Left cardiac atrium (tissue), 4 donors: Measurements from ENCODE around the gene SALL2. TPM values are rescaled to one million over a fixed set of nuclear protein-coding genes. Genes with fewer than 3 reads are reported as not detected.

Experiments used
- ATAC-seq, 2 donors: fragments of 200-7000 bp; cut with Tn5 transposase; one replicate each; pipeline ENCODE4 v1.9.1; 2020; ENCODE audit warnings: mild to moderate bottlenecking in 2 of 2, moderate library complexity in 2 of 2
- DNase-seq: peaks from one replicate; pipeline ENCODE4 v3.0.0-alpha.2; 2020
- intact Hi-C, 2 donors: fragments of 100-400 bp; cut with DNase I; formaldehyde crosslinking; loops; one replicate each; pipeline versions ENCODE4 v1.14.1 to v1.15.1; 2022 to 2023
- total RNA-seq, 2 donors: library from RNA; stranded (reverse); fragmentation: NEBNext Ultra II Directional; extraction: Animal tissue kit (Norgen Biotek cat#: 25700); gene quantifications; one replicate each; pipeline ENCODE4 v1.2.1, GENCODE V29; 2021
- donor health status: DM: no; HTN: yes; CAD: no.
- donor health status: DM: no; HTN: yes; CAD: no; lungs with severe emphysema.
- donor health status: DM: yes; HTN: yes; CAD: no.
- donor health status: Dilated cardiomyopathy.

SALL2 gene
- total RNA-seq, 2 donors from 2014 or later, result 3.3 to 5.9 TPM

- ATAC-seq, result no peak
- intact Hi-C loops, result no loop called here
- no peak for DNase-seq
Observed at GRCh38 chr14:21529515-21529914, 3.4 kb upstream of the SALL2 start.

- intact Hi-C loops, result no loop called here
- ATAC-seq (no peak), DNase-seq (no peak)
Observed at GRCh38 chr14:21528381-21529348, 2.5 kb upstream of the SALL2 start.

- ATAC-seq (no peak), DNase-seq (no peak)
- intact Hi-C loops, result no loop called here
Observed at GRCh38 chr14:21527318-21527679, 1.2 kb upstream of the SALL2 start.

DNA sequence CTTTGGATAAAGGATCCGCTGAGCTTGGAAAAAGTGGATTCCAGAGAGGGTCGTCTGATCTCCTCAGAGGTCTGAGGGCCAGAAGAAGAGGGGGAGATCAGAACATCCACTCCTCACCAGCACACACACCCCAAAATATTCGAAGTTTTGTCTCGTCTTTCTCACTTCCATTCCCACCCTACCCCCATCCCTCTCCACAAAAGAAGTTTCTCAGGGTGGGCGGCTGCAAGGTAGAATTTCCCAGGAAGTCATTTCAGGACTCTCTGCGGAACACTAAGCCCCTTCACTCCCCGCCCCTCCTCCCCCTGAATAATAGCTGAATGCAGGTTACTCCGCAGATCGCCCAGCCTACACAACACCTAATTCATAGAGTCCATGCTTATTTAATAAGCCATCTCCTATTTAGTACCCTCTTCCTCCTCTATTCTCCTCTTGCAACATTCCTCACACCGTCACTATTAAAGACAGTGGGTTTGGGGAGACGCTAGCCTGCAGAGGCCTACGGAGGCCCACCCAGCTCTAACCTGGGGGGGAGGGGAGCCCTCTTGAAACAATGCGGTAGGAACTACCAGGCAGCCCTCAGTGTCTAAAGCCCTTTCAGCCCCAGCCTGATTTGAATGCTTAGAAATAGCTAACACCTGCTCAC is 649 bp upstream of the SALL2 start:
- intact Hi-C loops, result no loop called here
- ATAC-seq, result peak in 1 of 2 donors; percentile 7

DNA sequence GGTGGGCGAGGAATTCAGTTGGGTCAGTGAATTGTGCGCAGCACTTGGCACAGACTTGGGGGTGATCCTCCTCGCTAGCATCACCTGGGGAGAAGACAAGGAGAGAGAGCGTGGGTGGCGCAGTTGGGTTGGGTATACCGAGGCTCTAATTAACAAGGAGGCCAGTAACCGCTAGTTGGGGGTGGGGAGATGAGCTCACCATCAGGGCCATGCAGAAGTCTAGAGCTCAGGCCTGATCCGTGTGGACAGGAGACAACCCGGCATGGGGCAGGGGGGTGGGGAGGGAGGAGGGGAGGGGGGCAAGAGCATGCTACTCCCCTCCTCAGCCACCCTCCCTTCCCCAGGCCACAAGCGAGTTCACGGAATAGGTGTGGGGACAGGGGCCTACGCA is 580 bp downstream of the SALL2 start:
- peak; percentile 32 for DNase-seq
- ATAC-seq, result peak; percentile 51 to 71
- intact Hi-C loops, result no loop called here

More for the DNA sequence above, 649 bp upstream of the SALL2 start:
- no peak for DNase-seq

DNA sequence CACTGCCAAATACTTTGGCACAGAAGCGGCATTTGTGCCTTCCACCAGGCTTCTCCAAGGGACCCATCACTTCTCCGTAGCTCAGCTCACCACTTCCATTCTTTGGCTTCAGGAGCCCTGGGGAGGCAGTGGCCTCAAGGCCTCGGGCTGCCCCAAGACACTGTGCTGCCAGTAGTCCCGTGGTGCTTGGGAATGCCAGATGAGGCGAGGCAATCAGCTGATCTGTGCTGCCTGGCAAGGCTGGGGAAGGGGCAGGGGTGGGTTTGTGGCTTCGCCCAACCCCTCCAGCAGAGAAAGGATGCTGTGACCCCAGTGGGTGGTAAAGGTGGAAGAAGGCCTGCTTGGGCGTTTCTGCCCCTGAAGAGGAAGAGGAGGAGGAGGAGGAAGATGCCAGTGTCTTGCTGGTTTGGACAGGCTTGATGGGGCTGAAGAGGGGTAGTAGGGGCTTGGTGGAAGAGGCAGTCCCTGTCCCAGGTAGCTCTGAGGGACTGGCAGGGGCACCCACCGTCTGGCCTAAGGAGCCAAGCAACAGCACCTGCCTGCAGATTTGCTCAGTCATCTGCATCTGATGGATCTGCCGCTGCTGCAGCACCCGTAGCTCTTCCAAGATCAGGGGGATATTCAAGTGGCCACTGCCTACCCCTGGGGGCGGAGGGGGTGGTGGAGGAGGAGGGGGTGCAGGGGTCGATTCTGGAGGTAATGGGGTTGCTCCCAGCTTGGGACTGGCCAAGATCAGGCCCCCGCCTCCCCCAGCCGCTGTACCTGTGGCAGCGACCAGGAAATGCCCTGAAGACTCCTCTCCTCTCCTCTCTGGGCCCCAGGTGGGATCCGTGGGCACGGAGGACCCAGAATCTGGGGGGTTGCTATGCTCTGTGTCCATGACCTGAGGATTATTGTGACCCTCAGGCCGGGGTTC is 1.3 kb downstream of the SALL2 start:
- intact Hi-C loops, result no loop called here
- no peak for ATAC-seq
- DNase-seq, result no peak

DNA sequence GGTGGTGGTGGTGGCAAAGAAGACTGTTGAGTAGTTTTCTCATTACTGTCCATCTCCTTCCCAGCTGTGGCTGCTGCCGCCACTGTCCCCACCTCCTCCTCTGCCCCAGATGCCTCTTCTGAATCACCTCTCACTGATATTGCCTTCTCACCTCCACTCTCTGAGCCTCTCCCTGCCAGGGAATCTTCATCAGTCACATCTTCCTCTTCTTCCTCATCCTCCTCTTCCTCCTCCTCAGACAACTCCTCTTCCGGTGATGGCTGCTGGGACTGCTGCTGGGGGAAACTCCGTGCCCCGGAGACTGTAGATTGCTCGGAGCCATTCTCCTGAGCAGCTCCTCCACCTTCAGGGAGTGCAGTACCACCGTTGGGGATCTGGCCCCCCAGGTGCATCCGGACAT is 2.9 kb downstream of the SALL2 start:
- ATAC-seq, result no peak
- intact Hi-C loops, result no loop called here
- no peak for DNase-seq

- no peak for DNase-seq
- no peak for ATAC-seq
- intact Hi-C loops, result no loop called here
Observed at GRCh38 chr14:21521501-21521900, 4.6 kb downstream of the SALL2 start.

DNA sequence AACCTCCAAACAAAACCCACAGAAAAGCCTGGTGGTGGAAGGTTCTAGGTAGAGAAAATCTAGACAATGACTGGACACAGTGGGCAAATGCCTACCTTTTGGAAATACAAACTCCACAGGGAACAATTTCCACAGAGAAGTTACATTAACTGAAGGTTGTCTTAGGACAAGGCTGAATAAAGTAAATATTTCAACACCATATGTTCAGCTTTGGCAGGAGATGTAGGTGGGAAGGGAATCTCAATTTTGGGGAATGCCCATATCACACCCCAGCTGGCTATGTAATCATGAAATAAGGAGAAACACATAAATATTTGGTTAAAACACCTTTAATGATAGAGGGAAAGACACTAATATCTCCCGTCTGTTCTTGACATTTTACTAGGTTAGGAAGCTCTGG is 5.4 kb downstream of the SALL2 start:
- DNase-seq (no peak), ATAC-seq (no peak)
- intact Hi-C loops, result no loop called here

GRCh38 chr14:21518725-21519124 is 7.4 kb downstream of the SALL2 start:
- intact Hi-C loops, result no loop called here
- DNase-seq (no peak), ATAC-seq (no peak)

DNA sequence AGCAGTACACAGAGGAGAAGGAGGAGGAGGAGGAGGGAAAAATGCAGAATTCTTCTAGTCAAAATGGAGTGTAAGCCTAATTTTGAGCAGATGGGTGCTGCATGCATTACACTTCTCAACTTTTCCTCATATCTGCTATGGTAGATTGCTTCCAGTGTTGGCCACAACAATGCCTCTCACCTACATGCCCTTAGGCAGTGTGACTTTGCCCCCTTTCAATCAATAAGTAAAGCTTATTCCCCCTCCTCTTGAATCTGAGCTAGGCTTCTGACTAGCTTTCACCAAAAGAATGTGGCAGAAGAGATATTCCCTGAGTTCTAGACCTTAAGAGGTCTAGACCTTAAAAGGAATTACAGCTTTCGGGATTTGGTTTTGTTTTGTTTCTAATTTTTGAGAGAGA is 11.8 kb downstream of the SALL2 start:
- intact Hi-C loops, result no loop called here
- DNase-seq, result no peak
- no peak for ATAC-seq

DNA sequence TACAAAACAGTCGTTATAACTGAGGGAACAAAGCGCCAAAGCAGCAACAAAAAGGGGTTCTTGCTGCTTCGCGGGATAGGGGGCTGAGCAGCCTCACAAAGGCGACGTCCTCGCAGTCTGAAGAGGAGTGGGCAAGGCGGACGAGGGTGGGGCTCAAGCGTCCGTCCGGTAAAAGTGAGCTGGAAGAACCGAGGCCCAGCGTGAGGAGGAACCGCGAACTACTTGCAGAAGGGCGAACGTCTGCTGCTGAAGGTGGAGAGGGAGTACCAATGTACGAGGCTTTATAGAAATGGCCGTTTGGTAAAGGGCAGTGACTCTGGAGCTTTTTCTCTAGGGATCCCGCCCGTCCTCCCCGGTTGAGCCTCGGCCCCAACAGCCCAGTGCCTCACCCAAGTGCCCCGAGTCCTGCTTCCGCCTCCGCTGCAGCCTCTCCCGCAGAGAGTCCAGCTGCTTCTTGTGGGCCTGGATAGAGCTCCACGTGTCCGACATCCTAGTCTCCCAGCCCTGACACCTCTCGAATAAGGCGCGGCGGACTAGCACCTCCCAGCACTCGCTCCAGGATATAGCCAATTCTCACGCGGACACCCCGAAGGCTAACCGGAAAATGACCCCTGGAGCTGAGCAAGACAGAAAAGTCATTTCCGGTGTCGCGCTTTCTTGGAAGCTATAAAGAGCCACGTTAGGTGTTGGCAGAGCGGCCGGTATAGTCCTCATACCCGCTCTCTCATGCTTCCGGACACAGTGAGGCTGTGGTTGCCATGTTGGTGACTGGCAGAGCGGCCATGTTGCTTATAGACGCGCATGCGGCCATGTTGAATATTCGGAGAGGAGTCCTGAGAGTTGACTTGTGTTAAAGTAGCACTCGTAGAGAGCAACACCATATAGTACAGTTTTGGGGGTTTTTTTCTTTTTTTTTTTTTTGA is 15.2 kb downstream of the SALL2 start, which contains the start of gene METTL3:
TSS of gene METTL3 (minus strand) at position 606 of the 923 bp plus-strand sequence. CDS start at position 489, 117 bp downstream.
- intact Hi-C loops, result no loop called here
- peak; percentile 99 for ATAC-seq
- DNase-seq, result peak; percentile 99

GRCh38 chr14:21509432-21510143 is 16.6 kb downstream of the SALL2 start:
- intact Hi-C loops, result no loop called here
- ATAC-seq (no peak), DNase-seq (no peak)

DNA sequence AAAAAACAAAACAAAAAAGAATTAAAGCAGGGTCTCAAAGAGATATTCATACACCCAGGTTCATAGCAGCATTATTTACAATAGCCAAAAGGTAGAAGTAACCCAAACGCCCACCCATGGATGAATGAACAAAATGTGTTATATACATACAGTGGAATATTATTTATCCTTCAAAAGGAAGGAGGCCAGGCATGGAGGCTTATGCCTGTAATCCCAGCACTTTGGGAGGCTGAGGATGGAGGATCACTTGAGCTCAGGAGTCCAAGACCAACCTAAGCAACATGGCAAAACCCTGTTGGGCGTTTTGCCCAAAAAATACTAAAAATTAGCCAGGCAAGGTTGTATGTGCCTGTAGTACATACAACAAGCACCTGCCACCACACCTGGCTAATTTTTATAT is 19.6 kb downstream of the SALL2 start:
- no peak for ATAC-seq
- no peak for DNase-seq
- intact Hi-C loops, result no loop called here

DNA sequence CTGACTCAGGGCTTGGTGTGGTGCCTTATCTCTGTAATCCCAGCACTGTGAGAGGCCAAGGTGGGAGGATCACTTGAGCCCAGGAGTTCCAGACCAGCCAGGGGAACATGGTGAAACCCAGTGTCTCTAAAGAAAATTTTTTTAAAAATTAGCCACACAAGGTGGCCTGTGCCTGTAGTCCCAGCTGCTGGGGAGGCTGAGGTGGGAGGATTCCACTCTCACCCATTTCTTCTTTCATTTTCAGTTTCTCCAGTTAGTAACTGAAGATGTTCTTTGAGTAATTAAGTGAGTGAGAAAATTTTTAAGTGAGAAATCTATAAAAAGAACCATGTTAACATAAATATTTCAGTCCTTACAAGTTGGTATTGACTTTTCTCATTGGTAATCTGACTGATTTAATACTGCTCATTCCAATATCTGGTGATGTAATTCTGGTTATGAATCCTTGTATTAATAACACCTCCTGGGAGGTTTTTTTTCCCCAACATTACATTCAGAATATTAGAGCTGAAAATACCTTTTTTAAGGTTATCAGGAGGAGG is 21.1 kb downstream of the SALL2 start:
- intact Hi-C loops, result no loop called here
- ATAC-seq, result no peak
- no peak for DNase-seq

- no peak for ATAC-seq
- no peak for DNase-seq
- intact Hi-C loops, result no loop called here
Observed at GRCh38 chr14:21503376-21503775, 22.8 kb downstream of the SALL2 start.

DNA sequence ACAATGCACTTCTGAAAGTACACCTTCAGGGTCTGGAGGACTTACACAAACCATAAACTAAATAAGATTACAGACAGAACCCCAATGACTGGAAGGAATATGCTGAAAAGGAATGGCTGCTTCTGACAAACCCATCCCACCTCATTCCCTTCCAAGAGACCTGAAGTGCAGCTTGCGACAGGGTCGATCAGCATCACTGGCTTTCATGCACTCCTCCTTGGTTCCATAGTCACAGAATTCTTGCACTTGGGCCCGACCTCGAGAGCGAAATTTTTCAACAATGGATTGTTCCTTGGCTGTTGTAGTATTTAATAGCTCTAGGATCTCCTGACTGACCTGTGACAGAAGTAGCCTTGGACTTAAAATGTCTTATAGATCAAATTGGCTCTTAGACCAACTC is 24.6 kb downstream of the SALL2 start:
- no peak for DNase-seq
- intact Hi-C loops, result no loop called here
- ATAC-seq, result no peak
